Panc1 (cell line): ENCODE measurements around the gene RDH5. TPM values are rescaled to one million over a fixed set of nuclear protein-coding genes. Genes with fewer than 3 reads are reported as not detected.

ENCODE experiments used
- ATAC-seq: fragments of 200-7000 bp; cut with Tn5 transposase; 2 replicates; pipeline ENCODE4 v1.9.1; 2020; ENCODE audit warnings: mild to moderate bottlenecking, moderate library complexity
- Bru-seq: library from RNA; stranded (reverse); fragments of 400-500 nt; gene quantifications from one replicate; lab custom pipeline; 2021; lab: Mats Ljungman, UMichigan
- BruChase-seq, 2 experiments: library from RNA; stranded (reverse); fragments of 400-500 nt; gene quantifications; one replicate each; lab custom pipeline; 2021; lab: Mats Ljungman, UMichigan
- BruUV-seq: library from RNA; stranded (reverse); fragments of 400-500 nt; replicated peaks from 2 replicates; lab custom pipeline; 2021; lab: Mats Ljungman, UMichigan
- CTCF ChIA-PET: fragments of 300-600 bp; sonication (Branson Sonifier 250); formaldehyde crosslinking; loops from one replicate; lab custom pipeline; 2022; ENCODE audit warnings: antibody characterized with exemption; lab: Charles Lee
- POLR2A ChIA-PET: fragments of 300-600 bp; sonication (Branson Sonifier 250); formaldehyde crosslinking; loops from one replicate; lab custom pipeline; 2022; ENCODE audit warnings: antibody characterized with exemption; lab: Charles Lee
- DNase-seq: peaks from one replicate; pipeline ENCODE4 v3.0.0-alpha.2; 2010; ENCODE audit warnings: low read depth, low spot score
- H3K27ac ChIP-seq: 2 replicates; pipeline ENCODE4 v1.5.1; 2011; ENCODE audit warnings: mild to moderate bottlenecking, low read length, inconsistent platforms
- H3K27me3 ChIP-seq: fragments of 200-500 bp; sonication (Bioruptor generic); 2 replicates; pipeline ENCODE4 v1.6.0; 2014; ENCODE audit warnings: low read length, inconsistent platforms; ENCODE audit not compliant: control insufficient read depth, insufficient read depth
- H3K36me3 ChIP-seq: fragments of 200-500 bp; sonication (Bioruptor generic); 2 replicates; pipeline ENCODE4 v1.5.1; 2014; ENCODE audit warnings: inconsistent platforms, mild to moderate bottlenecking, low read length, moderate library complexity; ENCODE audit not compliant: control insufficient read depth, insufficient read depth
- H3K4me1 ChIP-seq: 2 replicates; pipeline ENCODE4 v1.5.1; 2011; ENCODE audit warnings: inconsistent platforms, mild to moderate bottlenecking, low read length, moderate library complexity; ENCODE audit not compliant: control insufficient read depth, insufficient read depth
- H3K4me3 ChIP-seq, 2 experiments: 2 replicates each; pipeline ENCODE4 v1.5.1; 2011 to 2012; ENCODE audit warnings: low read depth in 2 of 2, low read length in 2 of 2, mild to moderate bottlenecking in 2 of 2, inconsistent platforms in 1 of 2, moderate library complexity in 1 of 2
- H3K9me3 ChIP-seq: fragments of 200-500 bp; sonication (Bioruptor generic); 2 replicates; pipeline ENCODE4 v1.5.1; 2014; ENCODE audit warnings: low read depth, mild to moderate bottlenecking, inconsistent platforms, low read length, moderate library complexity; ENCODE audit not compliant: control insufficient read depth, insufficient read depth
- CTCF ChIP-seq: fragments of 450-650 bp; IDR thresholded peaks from 2 replicates; pipeline ENCODE4 v1.5.1; 2017; ENCODE audit warnings: mild to moderate bottlenecking
- POLR2AphosphoS5 ChIP-seq: IDR thresholded peaks from 2 replicates; pipeline ENCODE4 v1.6.1; 2012; ENCODE audit warnings: mild to moderate bottlenecking, low read depth, low read length, moderate library complexity
- REST ChIP-seq, 2 experiments: IDR thresholded peaks; 2 replicates each; pipeline ENCODE4 v1.6.1; 2011 to 2012; ENCODE audit warnings: low read depth in 2 of 2, control low read depth in 1 of 2, low read length in 1 of 2, mild to moderate bottlenecking in 1 of 2, moderate library complexity in 1 of 2; ENCODE audit not compliant: insufficient read depth in 1 of 2
- SIN3A ChIP-seq: IDR thresholded peaks from 2 replicates; pipeline ENCODE4 v1.6.1; 2012; ENCODE audit warnings: low read depth, mild to moderate bottlenecking, low read length, moderate library complexity, borderline replicate concordance; ENCODE audit not compliant: insufficient read depth
- TCF7L2 ChIP-seq: IDR thresholded peaks from 2 replicates; pipeline ENCODE4 v1.6.1; 2011; ENCODE audit warnings: mild to moderate bottlenecking, low read depth, low read length, inconsistent platforms
- in situ Hi-C: cut with HindIII; loops from 2 replicates; pipeline ENCODE4 v1.10.0; 2016; ENCODE audit warnings: low sequenced_read_pairs, low pct_unique_long_range_greater_than_20kb
- intact Hi-C: fragments of 100-400 bp; cut with micrococcal nuclease; formaldehyde crosslinking; loops from one replicate; pipeline ENCODE4 v1.10.0; 2022; ENCODE audit not compliant: unreplicated experiment
- long read RNA-seq: library from polyadenylated mRNA; unstranded; transcript quantifications from one replicate; pipeline ENCODE4 v2.0.0, GENCODE V29; 2021; ENCODE audit not compliant: unreplicated experiment
- polyA plus RNA-seq: library from polyadenylated mRNA; unstranded; fragments of >200 nt; gene quantifications from one replicate; pipeline ENCODE4 v1.2.1, GENCODE V29; 2012; ENCODE audit warnings: missing spikeins; ENCODE audit not compliant: insufficient read length
- total RNA-seq: library from RNA; stranded (reverse); gene quantifications from one replicate; pipeline ENCODE4 v1.2.1, GENCODE V29; 2021; ENCODE audit not compliant: unreplicated experiment

Gene RDH5
- total RNA-seq (2.8 TPM), Bru-seq, nascent RNA (percentile 57 among the genes with signal in this experiment), BruChase-seq, experiment 1, labeled RNA remaining after a 2-hour chase (percentile 58 among the genes with signal in this experiment), BruChase-seq, experiment 2, labeled RNA remaining after a 6-hour chase (percentile 61 among the genes with signal in this experiment)
- 1.8 TPM for polyA plus RNA-seq
- long read RNA-seq = 0 reads

- no peak within 1 kb of the TSS; the same call in 1 of the 2 replicates for H3K27ac ChIP-seq
- BruUV-seq = no TSS peak
- no peak for ATAC-seq
- H3K4me1 ChIP-seq = peaks cover 32% of the 10 kb centered on the region
- CTCF ChIA-PET = interaction anchor here (0.6 to 1.2 kb wide), 5 partner anchors 17 to 432 kb away, joined by 3 to 6 read pairs (median 4); a partner anchor contains a TSS
- POLR2A ChIA-PET = no interaction called here
- intact Hi-C loops (loop anchor here (2.0 to 10.0 kb wide), 3 partner anchors 39 to 525 kb away; a partner anchor contains a TSS), in situ Hi-C loops (no loop called here)
- H3K4me3 ChIP-seq = no peak within 1 kb of the TSS
- DNase-seq = no peak
- no peak for TF ChIP-seq POLR2AphosphoS5
- TF ChIP-seq TCF7L2 = no peak
- TF ChIP-seq REST (IDR thresholded peaks at IDR 0.05; ENCODE audit: insufficient read depth in 1 of 2, low read depth in 2 of 2, low read length in 1 of 2) = no peak
- no peak for TF ChIP-seq CTCF
- TF ChIP-seq SIN3A = no peak
- H3K9me3 ChIP-seq = no peaks in the 10 kb centered on the region
- H3K36me3 ChIP-seq = peaks cover 4% of the 10 kb centered on the region
- H3K27me3 ChIP-seq = no peaks in the 10 kb centered on the region
Measured at GRCh38 chr12:55720071-55720564, at the start of gene RDH5. Gene RDH5 (plus strand): TSS chr12:55720393. CDS start chr12:55721185, 792 bp downstream.

GRCh38 chr12:55671746-55672145, 48.4 kb upstream of the RDH5 start:
- DNase-seq (no peak), ATAC-seq (no peak)
- Histone ChIP-seq H3K36me3 (no peaks in the 10 kb centered on the region), H3K27me3 (peaks cover 8% of the 10 kb centered on the region; the same call in 1 of the 2 replicates), H3K4me3 (no peak overlapping the region), H3K27ac (no peak overlapping the region), H3K4me1 (no peaks in the 10 kb centered on the region), H3K9me3 (no peaks in the 10 kb centered on the region)
- CTCF ChIA-PET = no interaction called here
- intact Hi-C loops = no loop called here
- POLR2A ChIA-PET = no interaction called here
- BruUV-seq = no TSS peak
- TF ChIP-seq CTCF = no peak
- no peak for TF ChIP-seq POLR2AphosphoS5
- TF ChIP-seq SIN3A = no peak
- TF ChIP-seq REST (IDR thresholded peaks at IDR 0.05; ENCODE audit: insufficient read depth in 1 of 2, low read depth in 2 of 2, low read length in 1 of 2) = no peak
- TF ChIP-seq TCF7L2 = no peak
- in situ Hi-C loops = no loop called here
